NCI-H510A treated with DMSO at 0.1 percent for 48 hours (cell line): Measurements from ENCODE around the gene KRTAP1-3.
"Not testable (repeated sequence)": the region's sequence is repeated elsewhere in the genome, so short reads cannot be mapped to it uniquely, and the experiment has no call there.

Source experiments
- DNase-seq: peaks from one replicate; lab custom pipeline; 2025; lab: John Stamatoyannopoulos, UW

The KRTAP1-3 gene

GRCh38 chr17:41054025-41054424 is 19.4 kb upstream of the KRTAP1-3 start:
- DNase-seq: no peak

- no peak for DNase-seq
Observed at GRCh38 chr17:41052566-41052965, 17.9 kb upstream of the KRTAP1-3 start.

DNA sequence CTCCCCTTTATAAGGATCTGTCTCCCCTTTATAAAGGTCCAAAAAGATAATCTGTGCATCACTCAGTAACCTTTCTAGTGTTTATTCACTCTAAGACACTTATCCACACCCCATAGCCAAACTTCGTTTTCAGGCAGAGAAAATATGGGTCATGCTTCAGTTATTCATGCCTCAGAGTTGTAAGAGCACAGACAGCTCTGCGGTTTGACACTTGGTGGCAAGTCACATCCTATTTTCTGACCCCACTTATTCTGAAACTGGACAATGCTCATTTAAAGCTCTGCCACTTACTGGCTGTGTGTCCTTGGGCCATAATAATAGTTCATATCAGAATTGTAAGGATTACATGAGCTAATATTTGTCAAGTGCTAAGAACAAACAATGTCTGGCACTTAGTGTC is 14.4 kb upstream of the KRTAP1-3 start:
- no peak for DNase-seq

- no peak for DNase-seq
Observed at GRCh38 chr17:41048441-41048840, 13.8 kb upstream of the KRTAP1-3 start.

DNA sequence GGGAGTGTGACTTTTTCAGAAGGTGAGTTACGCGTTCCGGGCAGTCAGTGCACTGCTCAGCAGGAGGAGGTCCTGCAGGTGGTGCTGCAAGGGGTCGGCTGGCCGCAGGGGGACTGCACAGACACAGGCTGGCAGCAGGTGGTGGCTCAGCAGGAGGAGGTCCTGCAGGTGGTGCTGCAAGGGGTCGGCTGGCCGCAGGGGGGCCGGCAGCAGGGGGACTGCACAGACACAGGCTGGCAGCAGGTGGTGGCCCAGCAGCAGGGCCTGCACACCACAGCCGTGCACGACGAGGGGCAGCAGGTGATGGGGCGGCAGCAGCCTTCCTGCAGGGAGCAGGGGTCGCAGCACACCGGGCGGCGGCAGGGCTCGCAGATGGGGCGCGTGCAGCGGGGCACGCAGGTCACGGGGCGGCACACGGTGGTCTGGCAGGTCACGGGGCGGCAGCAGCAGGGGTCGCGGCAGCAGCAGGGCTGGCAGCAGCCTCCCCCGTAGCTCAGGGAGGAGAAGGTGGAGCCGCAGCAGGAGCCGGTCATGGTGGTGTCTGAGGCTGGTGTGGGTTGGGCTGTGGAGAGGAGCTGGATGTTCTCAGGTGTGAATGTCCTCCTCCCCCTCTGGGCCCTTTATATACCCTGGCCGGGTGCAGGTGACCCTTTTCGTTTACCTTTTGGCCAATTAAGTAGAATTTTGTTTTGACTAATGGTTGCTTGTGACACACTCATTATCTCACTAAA is 12.2 kb upstream of the KRTAP1-3 start, which contains the start of gene KRTAP2-1:
TSS of gene KRTAP2-1 (minus strand) at position 582 of the 731 bp plus-strand sequence. CDS start at position 533, 49 bp downstream.
- not testable (repeated sequence) for DNase-seq

DNA sequence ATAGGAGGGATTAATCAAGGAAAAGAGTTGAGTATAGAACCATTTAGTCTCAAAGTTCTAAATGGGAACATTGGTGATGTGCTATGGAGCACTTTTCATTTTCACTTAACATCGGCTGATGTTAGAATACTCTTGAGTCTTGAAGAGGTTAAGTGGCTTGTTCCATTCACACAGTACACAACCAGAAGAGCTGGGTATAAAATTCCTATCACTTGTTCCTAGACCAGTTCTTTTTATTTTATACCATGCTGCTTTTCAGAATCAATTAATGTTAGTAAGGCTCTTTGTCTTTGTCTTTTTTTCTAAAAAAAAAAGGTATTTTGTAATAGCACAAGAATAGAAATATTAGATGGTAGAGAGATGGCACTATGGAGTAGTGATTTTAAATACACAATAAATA is 8.3 kb upstream of the KRTAP1-3 start:
- no peak for DNase-seq

- not testable (repeated sequence) for DNase-seq
Observed at GRCh38 chr17:41040783-41041571, 6.3 kb upstream of the KRTAP1-3 start, which contains the start of gene KRTAP1-1. TSS of gene KRTAP1-1 (minus strand) at chr17:41041450. CDS start at chr17:41041397, 53 bp downstream.

GRCh38 chr17:41037853-41038350 is 3.2 kb upstream of the KRTAP1-3 start:
- no peak for DNase-seq

DNA sequence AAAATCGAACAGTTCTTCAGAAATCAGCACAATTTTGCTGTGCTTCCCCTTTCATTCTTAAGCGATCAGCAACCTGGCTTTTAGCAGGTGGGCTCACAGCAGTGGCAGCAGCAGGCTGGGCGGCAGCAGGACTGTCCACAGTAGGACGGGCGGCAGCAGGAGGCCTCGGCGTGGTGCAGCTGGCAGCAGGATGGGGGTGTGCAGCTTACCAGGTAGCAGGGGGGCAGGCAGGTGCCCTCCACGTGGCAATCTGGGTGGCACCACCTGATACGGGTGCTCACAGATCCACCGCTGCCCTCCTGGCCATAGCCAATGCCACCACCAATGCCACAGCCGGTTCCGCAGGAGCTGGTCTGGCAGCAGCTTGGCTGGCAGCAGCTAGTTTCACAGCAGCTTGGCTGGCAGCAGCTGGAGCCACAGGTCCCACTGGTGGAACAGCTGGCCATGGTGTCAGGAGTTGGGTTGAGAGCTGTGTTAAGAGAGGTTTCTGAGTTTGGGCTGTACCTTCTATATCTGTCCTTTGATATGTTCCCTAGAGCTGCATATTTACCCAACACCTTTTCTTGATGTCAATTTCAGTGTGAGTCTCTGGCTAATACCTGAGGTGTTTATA is 4.9 kb downstream of the KRTAP1-3 start, which contains the start of gene KRTAP1-4:
TSS of gene KRTAP1-4 (minus strand) at position 563 of the 613 bp plus-strand sequence. CDS start at position 446, 117 bp downstream.
- DNase-seq: no peak

DNA sequence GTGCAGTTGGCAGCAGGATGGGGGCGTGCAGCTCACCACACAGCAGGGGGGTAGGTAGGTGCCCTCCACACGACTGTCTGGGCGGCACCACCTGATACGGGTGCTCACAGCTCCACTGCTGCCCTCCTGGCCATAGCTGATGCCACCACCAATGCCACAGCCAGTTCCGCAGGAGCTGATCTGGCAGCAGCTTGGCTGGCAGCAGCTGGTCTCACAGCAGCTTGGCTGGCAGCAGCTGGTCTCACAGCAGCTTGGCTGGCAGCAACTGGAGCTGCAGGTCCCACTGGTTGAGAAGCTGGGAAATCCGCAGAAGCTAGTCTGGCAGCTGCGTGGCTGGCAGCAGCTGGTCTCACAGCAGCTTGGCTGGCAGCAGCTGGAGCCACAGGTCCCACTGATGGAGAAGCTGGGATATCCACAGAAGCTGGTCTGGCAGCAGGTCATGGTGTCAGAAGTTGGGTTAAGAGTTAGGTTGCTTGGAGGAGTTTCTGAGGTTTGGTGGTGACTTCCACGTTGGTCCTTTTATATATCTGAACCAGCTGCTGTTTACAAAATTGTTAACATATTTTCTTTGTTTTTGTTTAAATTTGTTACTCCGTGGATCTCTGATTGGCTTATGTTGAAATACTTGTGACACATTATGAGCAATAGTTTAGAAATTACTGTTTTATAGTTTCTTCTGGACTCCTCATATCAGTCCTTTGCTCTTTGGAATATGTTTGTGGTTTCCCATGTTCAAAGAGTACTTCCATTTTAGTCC is 7.8 kb downstream of the KRTAP1-3 start, which contains the start of gene KRTAP1-5:
TSS of gene KRTAP1-5 (minus strand) at position 494 of the 757 bp plus-strand sequence. CDS start at position 441, 53 bp downstream.
- no peak for DNase-seq

DNA sequence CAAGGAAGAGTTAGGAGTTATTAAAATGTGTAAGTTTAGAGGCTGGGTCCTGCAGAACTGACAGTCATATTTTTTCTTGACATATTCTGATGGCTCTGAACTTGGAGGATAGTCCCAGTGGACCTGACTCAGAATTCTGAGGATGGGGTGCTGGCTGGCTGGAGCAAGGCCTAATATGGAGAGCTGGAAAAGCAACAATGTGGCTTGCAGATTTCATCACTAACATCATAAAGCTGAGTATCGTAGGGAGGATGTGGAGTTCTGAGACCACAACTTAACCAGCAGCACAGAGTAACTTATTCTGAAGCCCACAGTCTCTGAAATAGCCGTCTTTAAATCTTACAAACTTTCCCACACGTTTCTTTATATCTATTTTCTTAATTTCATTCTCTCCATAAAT is 10.0 kb downstream of the KRTAP1-3 start:
- DNase-seq: no peak

DNA sequence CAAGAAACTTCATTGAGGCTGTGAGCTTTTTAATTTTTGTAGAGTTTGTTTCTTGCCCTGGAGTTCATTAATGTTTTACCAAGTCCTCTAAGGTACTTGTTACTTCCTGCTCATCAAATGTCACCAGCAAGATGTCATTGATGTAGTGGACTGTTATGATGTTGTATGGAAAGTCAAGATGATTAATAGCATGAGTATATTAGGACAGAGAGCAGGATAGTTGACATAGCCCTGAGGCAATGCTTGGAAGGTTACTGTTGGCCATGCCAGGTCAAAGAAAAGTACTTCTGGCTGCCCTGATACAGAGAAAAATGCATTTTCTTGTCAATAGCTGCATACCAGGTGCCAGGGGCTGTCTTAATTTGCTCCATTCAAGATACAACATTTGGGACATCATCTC is 14.3 kb downstream of the KRTAP1-3 start:
- no peak for DNase-seq

- DNase-seq: no peak
Observed at GRCh38 chr17:41019415-41019814, 15.3 kb downstream of the KRTAP1-3 start.

GRCh38 chr17:41018541-41018940 is 16.1 kb downstream of the KRTAP1-3 start:
- no peak for DNase-seq

DNA sequence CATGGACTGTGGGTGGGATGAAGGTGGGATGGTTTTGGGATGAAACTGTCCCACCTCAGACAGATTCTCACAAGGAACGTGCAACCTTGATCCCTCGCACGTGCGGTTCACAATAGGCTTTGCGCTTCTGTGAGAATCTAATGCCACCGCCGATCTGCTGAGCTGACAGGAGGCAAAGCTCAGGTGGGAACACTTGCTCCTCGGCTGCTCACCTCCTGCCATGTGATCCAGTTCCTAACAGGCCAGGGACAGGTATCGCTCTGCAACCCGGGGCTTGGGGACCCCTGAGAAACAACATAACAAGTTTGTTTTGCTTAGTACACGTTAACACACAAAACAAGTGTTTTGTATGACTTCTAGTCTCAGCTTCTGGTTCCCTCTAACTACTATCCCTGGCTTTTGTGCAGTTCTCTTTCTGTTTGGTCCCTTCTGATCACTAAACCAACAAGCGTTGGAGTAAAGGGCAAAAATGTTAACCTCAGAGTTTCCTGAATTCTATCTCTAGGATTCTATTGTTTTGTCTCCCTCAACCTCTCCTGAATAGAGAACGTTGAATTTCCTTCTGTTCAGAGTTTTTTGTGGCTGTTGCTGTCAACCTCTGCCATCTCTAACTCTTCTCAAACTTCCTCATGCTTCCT is 18.0 kb downstream of the KRTAP1-3 start:
- DNase-seq: no peak

- DNase-seq: no peak
Observed at GRCh38 chr17:41015454-41015853, 19.2 kb downstream of the KRTAP1-3 start.

GRCh38 chr17:41013606-41014005 is 21.1 kb downstream of the KRTAP1-3 start:
- DNase-seq: no peak

DNA sequence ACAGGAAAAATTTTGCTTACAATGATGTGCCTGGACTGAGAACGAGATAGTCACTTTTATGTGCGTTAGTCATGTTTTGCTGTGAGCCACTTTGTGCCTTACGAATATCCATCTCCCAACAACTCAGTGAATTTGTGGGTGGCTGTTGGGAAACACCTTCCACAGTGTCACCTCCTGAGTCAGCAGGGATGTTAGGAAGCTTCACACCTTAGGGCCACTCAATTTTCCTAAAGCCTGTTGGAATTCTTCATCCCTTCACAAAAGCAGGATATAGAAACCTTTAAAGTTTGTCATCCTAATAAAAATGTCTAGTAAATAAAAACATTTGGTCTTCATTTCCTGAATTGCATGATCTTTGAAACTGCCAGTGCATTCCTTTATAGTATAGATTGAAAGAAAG is 21.5 kb downstream of the KRTAP1-3 start:
- DNase-seq: no peak

GRCh38 chr17:41012326-41013120 is 22.2 kb downstream of the KRTAP1-3 start:
- DNase-seq: peak; percentile 39

DNA sequence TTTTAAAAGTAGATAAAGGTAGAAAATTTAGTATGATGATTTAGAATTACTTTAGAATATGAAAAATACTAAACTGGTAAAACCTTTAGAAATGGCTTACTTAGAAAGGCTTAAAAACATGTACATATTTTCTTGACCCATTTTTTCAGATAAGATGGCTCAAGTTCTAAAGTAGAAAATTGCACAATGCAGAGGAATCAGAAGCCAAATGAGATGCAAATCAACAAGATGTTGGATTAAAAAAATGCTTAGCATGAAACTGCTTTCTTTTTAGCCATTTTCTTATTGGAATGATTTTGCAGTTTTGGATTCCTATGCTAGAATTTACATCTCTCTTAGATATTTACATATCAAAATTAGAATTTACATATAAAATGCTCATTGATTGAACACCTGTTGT is 24.2 kb downstream of the KRTAP1-3 start:
- DNase-seq: no peak
